Upper lobe of left lung (tissue), 6 donors: Measurements from ENCODE around the gene TMEM178B. TPM values are rescaled to one million over a fixed set of nuclear protein-coding genes. Genes with fewer than 3 reads are reported as not detected.

Source experiments
- ATAC-seq, 2 donors: fragments of 200-7000 bp; cut with Tn5 transposase; one replicate each; pipeline ENCODE4 v1.9.1; 2022; ENCODE audit warnings: mild to moderate bottlenecking in 2 of 2, moderate library complexity in 2 of 2; ENCODE audit not compliant: low FRiP score in 2 of 2
- DNase-seq, 2 donors: peaks; one replicate each; pipeline ENCODE4 v3.0.0-alpha.2; 2019 to 2020
- H3K27ac ChIP-seq, 4 donors: fragments of 200-600 bp; sonication (generic); one replicate each; pipeline ENCODE4 v1.5.1; 2016 to 2019
- H3K27me3 ChIP-seq, 4 donors: fragments of 200-600 bp; sonication (generic); one replicate each; pipeline ENCODE4 v1.5.1; 2017 to 2019
- H3K36me3 ChIP-seq, 4 donors: fragments of 200-600 bp; sonication (generic); one replicate each; pipeline ENCODE4 v1.5.1; 2016 to 2019
- H3K4me1 ChIP-seq, 4 donors: fragments of 200-600 bp; sonication (generic); one replicate each; pipeline ENCODE4 v1.5.1; 2018 to 2019
- H3K4me3 ChIP-seq, 4 donors: fragments of 200-600 bp; sonication (generic); one replicate each; pipeline ENCODE4 v1.5.1; 2017 to 2019; ENCODE audit warnings: mild to moderate bottlenecking in 2 of 4, moderate library complexity in 1 of 4
- H3K9me3 ChIP-seq, 4 donors: fragments of 200-600 bp; sonication (generic); one replicate each; pipeline ENCODE4 v1.5.1; 2018 to 2019
- CTCF ChIP-seq, 6 experiments: fragments of 450-650 bp in 4 of 6; fragments of 200-600 bp in 2 of 6; sonication (generic) in 2 of 6; IDR thresholded peaks; one replicate each; pipeline ENCODE4 v1.5.1; 2016 to 2019; ENCODE audit warnings: antibody characterized with exemption in 6 of 6
- EP300 ChIP-seq, 4 donors: sonication (generic); formaldehyde crosslinking; IDR thresholded peaks; one replicate each; pipeline ENCODE4 v1.5.1; 2017; ENCODE audit warnings: antibody characterized with exemption in 4 of 4, control low read depth in 2 of 4
- POLR2A ChIP-seq, 4 donors: fragments of 450-650 bp; IDR thresholded peaks; one replicate each; pipeline ENCODE4 v1.5.1; 2016 to 2017; ENCODE audit warnings: antibody characterized with exemption in 4 of 4, mild to moderate bottlenecking in 2 of 4
- POLR2AphosphoS5 ChIP-seq, 2 donors: sonication (generic); formaldehyde crosslinking; IDR thresholded peaks; one replicate each; pipeline ENCODE4 v1.5.1; 2017; ENCODE audit warnings: antibody characterized with exemption in 2 of 2
- WGBS, 2 donors: methylation state at CpG; one replicate each; pipeline ENCODE4 v1.1.5; 2017 to 2018; 5-methylcytosine and 5-hydroxymethylcytosine counted together
- total RNA-seq, 6 donors: library from RNA; depleted of rRNA in 4 of 6; stranded (reverse); fragments of >200 nt in 4 of 6; gene quantifications; one replicate each; pipeline versions ENCODE4 v1.1.0 to v1.2.1, GENCODE V29; 2016 to 2021
- donor health status: DM: no; HTN: no; CAD: no; lungs with moderate emphysema.
- donor health status: DM: no; HTN: yes; CAD: no; lungs with severe emphysema.

TMEM178B gene
- total RNA-seq, 6 donors from 2014 or later, result under 0.01 to 1.4 (median 0.32) TPM

GRCh38 chr7:141271451-141271850, 197.6 kb downstream of the TMEM178B start:
- 74 to 78% methylated on average over 4 of the region's 4 CpGs for WGBS, 2 donors
- Histone ChIP-seq H3K36me3 (no peaks in the 10 kb centered on the region), H3K4me3 (no peak overlapping the region), H3K27me3 (no peaks in the 10 kb centered on the region), H3K9me3 (no peaks in the 10 kb centered on the region), H3K4me1 (no peaks in the 10 kb centered on the region), H3K27ac (no peak overlapping the region)
- DNase-seq, result no peak
- ATAC-seq, result no peak
- TF ChIP-seq POLR2AphosphoS5 (IDR thresholded peaks at IDR 0.05), result no peak
- no peak for TF ChIP-seq CTCF (IDR thresholded peaks at IDR 0.05)
- TF ChIP-seq POLR2A (IDR thresholded peaks at IDR 0.05), result no peak

- Histone ChIP-seq H3K4me3 (no peak overlapping the region), H3K27me3 (no peaks in the 10 kb centered on the region), H3K9me3 (no peaks in the 10 kb centered on the region), H3K36me3 (no peaks in the 10 kb centered on the region), H3K27ac (no peak overlapping the region), H3K4me1 (no peaks in the 10 kb centered on the region)
- ATAC-seq (no peak), DNase-seq (no peak)
- TF ChIP-seq CTCF (IDR thresholded peaks at IDR 0.05) (no peak), EP300 (IDR thresholded peaks at IDR 0.05) (no peak), POLR2A (IDR thresholded peaks at IDR 0.05) (no peak), POLR2AphosphoS5 (IDR thresholded peaks at IDR 0.05) (no peak)
- 73 to 80% methylated on average over 2 of the region's 2 CpGs for WGBS, 2 donors
These were observed 198.6 kb downstream of the TMEM178B start for GRCh38 chr7:141272417-141272816.

- 45 to 79% methylated on average over 2 of the region's 2 CpGs for WGBS, 2 donors
- ATAC-seq (no peak), DNase-seq (no peak)
- TF ChIP-seq CTCF (IDR thresholded peaks at IDR 0.05) (no peak), EP300 (IDR thresholded peaks at IDR 0.05) (no peak), POLR2A (IDR thresholded peaks at IDR 0.05) (no peak), POLR2AphosphoS5 (IDR thresholded peaks at IDR 0.05) (no peak)
- Histone ChIP-seq H3K4me3 (no peak overlapping the region), H3K9me3 (no peaks in the 10 kb centered on the region), H3K4me1 (no peaks in the 10 kb centered on the region), H3K36me3 (no peaks in the 10 kb centered on the region), H3K27ac (no peak overlapping the region), H3K27me3 (no peaks in the 10 kb centered on the region)
These were observed 201.5 kb downstream of the TMEM178B start for GRCh38 chr7:141275350-141275749.

- WGBS, 2 donors, result 84 to 92% methylated on average over 4 of the region's 4 CpGs
- Histone ChIP-seq H3K4me3 (no peak overlapping the region), H3K27ac (no peak overlapping the region), H3K9me3 (no peaks in the 10 kb centered on the region), H3K4me1 (no peaks in the 10 kb centered on the region), H3K27me3 (no peaks in the 10 kb centered on the region), H3K36me3 (no peaks in the 10 kb centered on the region)
- no peak for TF ChIP-seq CTCF (IDR thresholded peaks at IDR 0.05)
- no peak for TF ChIP-seq POLR2A (IDR thresholded peaks at IDR 0.05)
- DNase-seq (no peak), ATAC-seq (no peak)
These were observed 202.2 kb downstream of the TMEM178B start for GRCh38 chr7:141276031-141276430.

GRCh38 chr7:141280100-141280499, 206.2 kb downstream of the TMEM178B start:
- Histone ChIP-seq H3K4me1 (no peaks in the 10 kb centered on the region), H3K27me3 (no peaks in the 10 kb centered on the region), H3K9me3 (no peaks in the 10 kb centered on the region), H3K27ac (no peak overlapping the region), H3K36me3 (no peaks in the 10 kb centered on the region), H3K4me3 (no peak overlapping the region)
- WGBS, 2 donors, result 79 to 81% methylated on average over 3 of the region's 3 CpGs
- ATAC-seq (no peak), DNase-seq (no peak)
- TF ChIP-seq POLR2A (IDR thresholded peaks at IDR 0.05) (no peak), POLR2AphosphoS5 (IDR thresholded peaks at IDR 0.05) (no peak), CTCF (IDR thresholded peaks at IDR 0.05) (no peak), EP300 (IDR thresholded peaks at IDR 0.05) (no peak)
